Stimulated activated CD8-positive, alpha-beta memory T cell treated with anti-CD3 and anti-CD28 coated beads, Interleukin-15, amount 100 ng/mL, for 1 hour (primary cell): ENCODE measurements around the gene DNASE2B.

Source experiments
- DNase-seq: peaks from one replicate; pipeline ENCODE4 v3.0.0-alpha.2; 2020; ENCODE audit warnings: low read depth

DNASE2B gene

GRCh38 chr1:84374991-84375696, 23.1 kb upstream of the DNASE2B start:
- no peak for DNase-seq

GRCh38 chr1:84376000-84376910, 22.0 kb upstream of the DNASE2B start:
- no peak for DNase-seq

- no peak for DNase-seq
Observed at GRCh38 chr1:84377480-84378095, 20.7 kb upstream of the DNASE2B start.

- no peak for DNase-seq
Observed at GRCh38 chr1:84379138-84379916, 19.0 kb upstream of the DNASE2B start.

- DNase-seq = no peak
Observed at GRCh38 chr1:84379917-84380180, 18.4 kb upstream of the DNASE2B start.

GRCh38 chr1:84382127-84382526, 16.2 kb upstream of the DNASE2B start:
- DNase-seq = no peak

GRCh38 chr1:84385347-84385746, 12.9 kb upstream of the DNASE2B start:
- no peak for DNase-seq

- no peak for DNase-seq
Observed at GRCh38 chr1:84386716-84387479, 11.4 kb upstream of the DNASE2B start.

- DNase-seq = no peak
Observed at GRCh38 chr1:84387480-84388163, 10.7 kb upstream of the DNASE2B start.

GRCh38 chr1:84390226-84390625, 8.1 kb upstream of the DNASE2B start:
- DNase-seq = no peak

GRCh38 chr1:84401156-84401555, 2.9 kb downstream of the DNASE2B start:
- no peak for DNase-seq

- DNase-seq = no peak
Observed at GRCh38 chr1:84402060-84402459, 3.8 kb downstream of the DNASE2B start.

GRCh38 chr1:84402501-84402900, 4.2 kb downstream of the DNASE2B start:
- no peak for DNase-seq

GRCh38 chr1:84403347-84403746, 5.1 kb downstream of the DNASE2B start:
- no peak for DNase-seq

- no peak for DNase-seq
Observed at GRCh38 chr1:84406346-84406861, 8.1 kb downstream of the DNASE2B start.

GRCh38 chr1:84407524-84407923, 9.2 kb downstream of the DNASE2B start:
- no peak for DNase-seq

- no peak for DNase-seq
Observed at GRCh38 chr1:84407958-84408422, 9.7 kb downstream of the DNASE2B start.

- no peak for DNase-seq
Observed at GRCh38 chr1:84409888-84410287, 11.6 kb downstream of the DNASE2B start.

- DNase-seq = no peak
Observed at GRCh38 chr1:84410328-84411095, 12.2 kb downstream of the DNASE2B start.
